Lower leg skin (tissue), 4 donors: ENCODE results near the gene REXO1. TPM values are rescaled to one million over a fixed set of nuclear protein-coding genes. Genes with fewer than 3 reads are reported as not detected.

Experiments
- DNase-seq, 2 donors: peaks; one replicate each; pipeline ENCODE4 v3.0.0-alpha.2; 2019; ENCODE audit warnings: low spot score in 2 of 2
- H3K4me3 ChIP-seq: fragments of 200-600 bp; sonication (generic); 2 replicates; pipeline ENCODE4 v1.5.1; 2017; ENCODE audit warnings: mild to moderate bottlenecking, low read depth; ENCODE audit not compliant: poor library complexity, severe bottlenecking
- CTCF ChIP-seq, 3 donors: fragments of 450-650 bp; IDR thresholded peaks; one replicate each; pipeline ENCODE4 v1.5.1; 2016; ENCODE audit warnings: antibody characterized with exemption in 3 of 3, mild to moderate bottlenecking in 3 of 3, moderate library complexity in 2 of 3
- POLR2A ChIP-seq, 2 donors: fragments of 450-650 bp; IDR thresholded peaks; one replicate each; pipeline ENCODE4 v1.6.1; 2016 to 2017; ENCODE audit warnings: antibody characterized with exemption in 2 of 2, mild to moderate bottlenecking in 1 of 2, moderate library complexity in 1 of 2
- WGBS, 2 donors: methylation state at CpG; one replicate each; pipeline ENCODE4 v1.1.5; 2018; 5-methylcytosine and 5-hydroxymethylcytosine counted together
- intact Hi-C: fragments of 100-400 bp; cut with DNase I; formaldehyde crosslinking; loops from one replicate; pipeline ENCODE4 v1.15.0; 2023; ENCODE audit warnings: low total_unique reads
- total RNA-seq, 4 donors: library from RNA; depleted of rRNA; stranded (reverse); fragments of >200 nt; gene quantifications; one replicate each; pipeline ENCODE4 v1.1.0, GENCODE V29; 2016

REXO1 gene
- total RNA-seq, 4 donors from 2014 or later = 32.9 to 51.1 (median 41.2) TPM

GRCh38 chr19:1823539-1824251 lies 24.6 kb downstream of the REXO1 start:
- 91 to 93% methylated on average over 33 to 35 of the region's 36 CpGs for WGBS, 2 donors
- DNase-seq = no peak
- no peak overlapping the region for H3K4me3 ChIP-seq
- TF ChIP-seq CTCF (IDR thresholded peaks at IDR 0.05) (no peak), POLR2A (IDR thresholded peaks at IDR 0.05) (no peak)
- intact Hi-C loops = no loop called here

GRCh38 chr19:1823020-1823419 lies 25.3 kb downstream of the REXO1 start:
- TF ChIP-seq POLR2A (IDR thresholded peaks at IDR 0.05) = no peak
- no peak for TF ChIP-seq CTCF (IDR thresholded peaks at IDR 0.05)
- no peak for DNase-seq
- H3K4me3 ChIP-seq = no peak overlapping the region
- WGBS, 2 donors = 75 to 81% methylated on average over 8 of the region's 8 CpGs
- intact Hi-C loops = no loop called here

- WGBS, 2 donors = 73 to 76% methylated on average over 5 to 12 of the region's 19 CpGs
Observed at GRCh38 chr19:1822210-1822609, 26.1 kb downstream of the REXO1 start.

GRCh38 chr19:1819341-1820255 lies 28.7 kb downstream of the REXO1 start:
- 87 to 91% methylated on average over 28 to 37 of the region's 43 CpGs for WGBS, 2 donors
- no peak for DNase-seq
- intact Hi-C loops = loop anchor here (10.0 kb wide), 1 partner anchor 145 kb away; no protein-coding TSS in a partner anchor
- H3K4me3 ChIP-seq = no peak overlapping the region
- no peak for TF ChIP-seq POLR2A (IDR thresholded peaks at IDR 0.05)
- no peak for TF ChIP-seq CTCF (IDR thresholded peaks at IDR 0.05)

More at GRCh38 chr19:1822210-1822609, 26.1 kb downstream of the REXO1 start:
- H3K4me3 ChIP-seq = no peak overlapping the region
- TF ChIP-seq POLR2A (IDR thresholded peaks at IDR 0.05) (no peak), CTCF (IDR thresholded peaks at IDR 0.05) (no peak)
- DNase-seq = no peak
- intact Hi-C loops = no loop called here

- WGBS, 2 donors = 89 to 90% methylated on average over 30 of the region's 33 CpGs
- intact Hi-C loops = loop anchor here (10.0 kb wide), 1 partner anchor 144 kb away; no protein-coding TSS in a partner anchor
- TF ChIP-seq CTCF (IDR thresholded peaks at IDR 0.05) (no peak), POLR2A (IDR thresholded peaks at IDR 0.05) (no peak)
- H3K4me3 ChIP-seq = no peak overlapping the region
- no peak for DNase-seq
Observed at GRCh38 chr19:1818549-1819195, 29.6 kb downstream of the REXO1 start.
